Endothelial cell of umbilical vein (primary cell): ENCODE measurements around the gene KCND1. TPM values are rescaled to one million over a fixed set of nuclear protein-coding genes. Genes with fewer than 3 reads are reported as not detected.
A peak's percentile ranks its signal among the peaks of the same experiment; 100 is the strongest.

ENCODE experiments used
- BruUV-seq: library from RNA; stranded (reverse); fragments of 400-500 nt; replicated peaks from 2 replicates; lab custom pipeline; 2021; lab: Mats Ljungman, UMichigan
- CTCF ChIA-PET: fragments of 300-600, 350-600 bp; sonication (Branson Sonifier 250); formaldehyde crosslinking; loops from one replicate; lab custom pipeline; 2021; ENCODE audit warnings: antibody characterized with exemption, inconsistent platforms; lab: Charles Lee
- POLR2A ChIA-PET: fragments of 300-600, 350-600 bp; sonication (Branson Sonifier 250); formaldehyde crosslinking; loops from one replicate; lab custom pipeline; 2021; ENCODE audit warnings: antibody characterized with exemption, inconsistent platforms; lab: Charles Lee
- DNase-seq: peaks from one replicate; pipeline ENCODE4 v3.0.0-alpha.2; 2011; ENCODE audit warnings: low read depth, low spot score
- FAIRE-seq: peaks from 2 replicates; lab custom pipeline; 2011; peaks lifted over from hg19 to GRCh38; lab: Jason Lieb, UNC
- H2AFZ ChIP-seq: 2 replicates; pipeline ENCODE4 v1.6.0; 2012; ENCODE audit warnings: low read depth, low read length, control low read depth, inconsistent platforms
- H3K27ac ChIP-seq: 2 replicates; pipeline ENCODE4 v1.5.1; 2011; ENCODE audit warnings: low read depth, mild to moderate bottlenecking, control low read depth, low read length, moderate library complexity; ENCODE audit not compliant: insufficient read depth
- H3K27me3 ChIP-seq, 2 experiments: 2 replicates each; pipeline versions ENCODE4 v1.6.0 to v1.6.1; 2011; ENCODE audit warnings: low read length in 2 of 2, mixed read lengths in 1 of 2; ENCODE audit not compliant: control insufficient read depth in 2 of 2, insufficient read depth in 2 of 2
- H3K36me3 ChIP-seq, 2 experiments: 2 replicates in 1 of 2; 3 replicates in 1 of 2; pipeline ENCODE4 v1.5.1; 2011; ENCODE audit warnings: low read length in 2 of 2, mild to moderate bottlenecking in 1 of 2, moderate library complexity in 1 of 2; ENCODE audit not compliant: control insufficient read depth in 2 of 2, insufficient read depth in 2 of 2; ENCODE audit errors: extremely low read depth in 1 of 2
- H3K4me1 ChIP-seq: 3 replicates; pipeline ENCODE4 v1.5.1; 2011; ENCODE audit warnings: mild to moderate bottlenecking, low read length; ENCODE audit not compliant: control insufficient read depth, insufficient read depth; ENCODE audit errors: extremely low read depth
- H3K4me2 ChIP-seq: 2 replicates; pipeline ENCODE4 v1.6.1; 2011; ENCODE audit warnings: low read length, control low read depth, mixed read lengths; ENCODE audit not compliant: insufficient read depth
- H3K4me3 ChIP-seq, 3 experiments: fragments of 200-600 bp in 1 of 3; sonication (generic), shearing (Covaris generic) in 1 of 3; replicated peaks in 1 of 3; 2 replicates each; pipeline ENCODE4 v1.5.1; 2011 to 2016; ENCODE audit warnings: control low read depth in 3 of 3, low read length in 3 of 3, mild to moderate bottlenecking in 2 of 3, inconsistent platforms in 1 of 3, low read depth in 1 of 3, moderate library complexity in 1 of 3; ENCODE audit not compliant: insufficient read depth in 1 of 3
- H3K79me2 ChIP-seq: 2 replicates; pipeline ENCODE4 v1.6.0; 2012; ENCODE audit warnings: low read length, inconsistent platforms; ENCODE audit not compliant: control insufficient read depth, insufficient read depth
- H3K9ac ChIP-seq: replicated peaks from 2 replicates; pipeline ENCODE3; 2011; ENCODE audit warnings: low read length, control low read depth; ENCODE audit not compliant: insufficient read depth; ENCODE audit errors: extremely low read depth
- H3K9me1 ChIP-seq: replicated peaks from 3 replicates; pipeline ENCODE4 v1.6.0; 2011; ENCODE audit warnings: mild to moderate bottlenecking, low read length; ENCODE audit not compliant: control insufficient read depth, insufficient read depth; ENCODE audit errors: extremely low read depth
- H3K9me3 ChIP-seq: replicated peaks from 2 replicates; pipeline ENCODE4 v1.5.1; 2012; ENCODE audit warnings: low read length, inconsistent platforms; ENCODE audit not compliant: control insufficient read depth, insufficient read depth
- H4K20me1 ChIP-seq: replicated peaks from 2 replicates; pipeline ENCODE3; 2011; ENCODE audit warnings: mild to moderate bottlenecking, low read length; ENCODE audit not compliant: control insufficient read depth, insufficient read depth; ENCODE audit errors: extremely low read depth
- EZH2 ChIP-seq: IDR thresholded peaks from 2 replicates; pipeline ENCODE4 v1.6.1; 2012; ENCODE audit warnings: borderline replicate concordance, low read depth, mild to moderate bottlenecking, moderate library complexity, low read length, inconsistent platforms; ENCODE audit not compliant: severe bottlenecking
- FOS ChIP-seq: IDR thresholded peaks from 2 replicates; pipeline ENCODE4 v1.6.1; 2011; ENCODE audit warnings: mild to moderate bottlenecking, low read length, moderate library complexity, borderline replicate concordance; ENCODE audit not compliant: insufficient read depth
- GATA2 ChIP-seq: IDR thresholded peaks from 2 replicates; pipeline ENCODE4 v1.7.0; 2011; ENCODE audit warnings: low read depth, mild to moderate bottlenecking, moderate library complexity, mixed read lengths, low read length; ENCODE audit not compliant: insufficient read length, insufficient read depth
- JUN ChIP-seq: IDR thresholded peaks from 2 replicates; pipeline ENCODE4 v1.6.1; 2011; ENCODE audit warnings: borderline replicate concordance, low read depth; ENCODE audit not compliant: insufficient read length, insufficient read depth
- MYC ChIP-seq: IDR thresholded peaks from one replicate; pipeline ENCODE4 v1.6.1; 2011; ENCODE audit warnings: mild to moderate bottlenecking, low read depth, low read length
- POLR2A ChIP-seq: IDR thresholded peaks from 2 replicates; pipeline ENCODE4 v1.6.1; 2012; ENCODE audit warnings: low read depth, mild to moderate bottlenecking, control low read depth, low read length
- POLR2AphosphoS5 ChIP-seq: IDR thresholded peaks from 2 replicates; pipeline ENCODE4 v1.6.1; 2012; ENCODE audit warnings: low read depth, mild to moderate bottlenecking, control low read depth, low read length, moderate library complexity; ENCODE audit not compliant: insufficient read depth
- dilution Hi-C: fragments of 300-500 bp; cut with MboI; formaldehyde crosslinking; loops from one replicate; pipeline ENCODE4 v1.15.0; 2019; ENCODE audit warnings: low sequenced_read_pairs; ENCODE audit not compliant: extremely low pct_ligation_motif_present
- intact Hi-C: fragments of 100-400 bp; cut with micrococcal nuclease; formaldehyde crosslinking; loops from one replicate; pipeline ENCODE4 v1.10.0; 2022
- polyA plus RNA-seq, 4 experiments: library from polyadenylated mRNA; depleted of rRNA in 3 of 4; stranded (reverse) in 3 of 4; unstranded in 1 of 4; fragments of >200 nt; gene quantifications; 2 replicates each; pipeline versions ENCODE4 v1.2.1 to v1.2.3, GENCODE V29; 2011 to 2012; ENCODE audit warnings: missing spikeins in 1 of 4
- total RNA-seq: library from RNA; stranded (reverse); gene quantifications from 2 replicates; pipeline ENCODE4 v1.2.3, GENCODE V29; 2021
- TF ChIP-seq, protein P1 (sequence below), 2 donors: IDR thresholded peaks; 1 replicate in 1 of 2; 2 replicates in 1 of 2; pipeline ENCODE4 v1.5.1; 2011; ENCODE audit warnings: low read length in 2 of 2, mild to moderate bottlenecking in 2 of 2, moderate library complexity in 2 of 2, control low read depth in 1 of 2, inconsistent platforms in 1 of 2, low read depth in 1 of 2; ENCODE audit not compliant: insufficient read depth in 1 of 2; ENCODE audit errors: extremely low read depth in 1 of 2
- TF ChIP-seq, protein P2 (sequence below): IDR thresholded peaks from 2 replicates; pipeline ENCODE4 v1.6.1; 2011; ENCODE audit not compliant: insufficient read depth, insufficient read length

The KCND1 gene
- total and polyA plus RNA-seq, 2 donors (not counting 3 experiments of a cell fraction or from before 2014, with no cell fraction given): 0.54 to 1.3 TPM

DNA sequence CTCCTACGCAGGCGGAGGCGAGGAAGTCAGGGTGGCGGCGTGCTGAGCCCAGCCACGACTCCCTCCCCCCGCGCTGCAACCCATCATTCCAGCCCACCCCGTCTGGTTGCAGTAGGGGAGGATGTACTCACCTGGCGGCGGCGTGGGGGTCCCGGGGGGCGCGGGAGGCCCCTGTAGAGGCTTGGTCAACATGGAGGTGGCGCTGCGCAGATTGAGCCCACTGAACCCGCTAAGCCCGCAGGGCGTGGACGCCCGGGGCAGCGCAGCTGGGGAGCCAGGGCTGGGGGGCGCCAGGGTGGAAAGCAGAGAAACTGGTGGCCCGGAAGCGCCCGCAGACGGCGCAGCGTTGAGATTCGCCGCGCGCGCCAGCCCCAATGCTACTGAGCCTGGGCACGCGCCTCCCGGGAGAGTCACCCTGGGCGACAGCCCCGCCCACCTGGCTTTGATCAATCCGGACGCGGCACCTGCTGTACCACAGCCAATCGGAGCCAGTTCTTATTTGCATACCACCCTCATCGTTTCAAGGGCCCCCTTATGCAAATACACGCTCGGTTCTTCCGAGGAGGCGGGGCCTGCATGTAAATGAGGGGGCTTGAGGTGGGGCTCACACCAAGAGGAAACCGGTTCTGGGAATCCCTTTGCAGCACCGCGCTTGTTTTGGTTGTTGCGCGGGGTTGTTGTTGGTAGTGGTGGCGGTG, 52.9 kb downstream of the KCND1 start, which contains the start of gene PIM2:
PIM2 (minus strand) TSS at position 382 of the 698 bp plus-strand sequence; CDS start at position 192, 190 bp downstream.
- peak; percentile 89 for DNase-seq
- Histone ChIP-seq H3K27ac (peak within 1 kb of the TSS; percentile 31), H3K4me3 (peak within 1 kb of the TSS; percentile 50 to 63 (median 61)), H3K9me3 (no peaks in the 10 kb centered on the region), H2AFZ (peak within 1 kb of the TSS; percentile 27), H3K9ac (no peak within 1 kb of the TSS), H4K20me1 (no peaks in the 10 kb centered on the region), H3K4me2 (peak within 1 kb of the TSS; percentile 46), H3K4me1 (peaks cover 2% of the 10 kb centered on the region), H3K9me1 (no peaks in the 10 kb centered on the region), H3K36me3 (peaks cover 0 to 4% of the 10 kb centered on the region in 2 experiments), H3K79me2 (peaks cover 2% of the 10 kb centered on the region), H3K27me3 (no peaks in the 10 kb centered on the region)
- intact Hi-C loops: loop anchor here (1.0 kb wide), 1 partner anchor 40 kb away; no protein-coding TSS in a partner anchor
- TF ChIP-seq POLR2AphosphoS5: peak; percentile 83
- peak; percentile 81 for TF ChIP-seq POLR2A
- TF ChIP-seq FOS: no peak
- dilution Hi-C loops: no loop called here
- peak; percentile 97 for FAIRE-seq
- POLR2A ChIA-PET: no interaction called here
- CTCF ChIA-PET: interaction anchor here (1.0 kb wide), 1 partner anchor 27 kb away, joined by 3 read pairs; no protein-coding TSS in a partner anchor
- no TSS peak for BruUV-seq

DNA sequence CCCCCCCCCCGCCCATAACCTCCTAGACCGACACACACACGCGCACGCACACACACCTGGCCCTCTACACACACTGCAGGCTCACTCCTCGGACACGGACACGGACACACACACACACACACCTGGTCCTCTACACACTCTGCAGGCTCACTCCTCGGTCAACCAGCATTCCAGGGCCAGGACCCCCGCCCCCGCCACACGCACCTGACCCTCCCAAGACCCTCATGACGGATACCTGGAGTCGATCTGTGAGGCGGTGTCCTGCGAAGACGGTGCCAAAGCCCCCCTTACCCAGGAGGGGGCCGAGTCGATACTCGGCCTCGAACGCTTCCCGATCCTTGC, 53.4 kb downstream of the KCND1 start:
- FAIRE-seq (no peak), DNase-seq (no peak)
- Histone ChIP-seq H3K9me1 (no peaks in the 10 kb centered on the region), H3K9me3 (no peaks in the 10 kb centered on the region), H2AFZ (no peak overlapping the region), H3K79me2 (peaks cover 2% of the 10 kb centered on the region), H3K9ac (no peak overlapping the region), H4K20me1 (no peaks in the 10 kb centered on the region), H3K27ac (no peak overlapping the region), H3K4me1 (peaks cover 2% of the 10 kb centered on the region), H3K27me3 (no peaks in the 10 kb centered on the region), H3K4me2 (peak overlapping the region; percentile 31), H3K36me3 (no peaks in the 10 kb centered on the region), H3K4me3 (peak overlapping the region; percentile 50 to 63 (median 61))
- BruUV-seq: no TSS peak
- TF ChIP-seq MYC (no peak), GATA2 (no peak), FOS (no peak), POLR2A (no peak), JUN (no peak), POLR2AphosphoS5 (no peak), EZH2 (no peak)
- TF ChIP-seq, protein P1, sequence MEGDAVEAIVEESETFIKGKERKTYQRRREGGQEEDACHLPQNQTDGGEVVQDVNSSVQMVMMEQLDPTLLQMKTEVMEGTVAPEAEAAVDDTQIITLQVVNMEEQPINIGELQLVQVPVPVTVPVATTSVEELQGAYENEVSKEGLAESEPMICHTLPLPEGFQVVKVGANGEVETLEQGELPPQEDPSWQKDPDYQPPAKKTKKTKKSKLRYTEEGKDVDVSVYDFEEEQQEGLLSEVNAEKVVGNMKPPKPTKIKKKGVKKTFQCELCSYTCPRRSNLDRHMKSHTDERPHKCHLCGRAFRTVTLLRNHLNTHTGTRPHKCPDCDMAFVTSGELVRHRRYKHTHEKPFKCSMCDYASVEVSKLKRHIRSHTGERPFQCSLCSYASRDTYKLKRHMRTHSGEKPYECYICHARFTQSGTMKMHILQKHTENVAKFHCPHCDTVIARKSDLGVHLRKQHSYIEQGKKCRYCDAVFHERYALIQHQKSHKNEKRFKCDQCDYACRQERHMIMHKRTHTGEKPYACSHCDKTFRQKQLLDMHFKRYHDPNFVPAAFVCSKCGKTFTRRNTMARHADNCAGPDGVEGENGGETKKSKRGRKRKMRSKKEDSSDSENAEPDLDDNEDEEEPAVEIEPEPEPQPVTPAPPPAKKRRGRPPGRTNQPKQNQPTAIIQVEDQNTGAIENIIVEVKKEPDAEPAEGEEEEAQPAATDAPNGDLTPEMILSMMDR (IDR thresholded peaks at IDR 0.05; ENCODE audit: extremely low read depth in 1 of 2, insufficient read depth in 1 of 2, low read depth in 1 of 2, low read length in 2 of 2): no peak
- TF ChIP-seq, protein P2, sequence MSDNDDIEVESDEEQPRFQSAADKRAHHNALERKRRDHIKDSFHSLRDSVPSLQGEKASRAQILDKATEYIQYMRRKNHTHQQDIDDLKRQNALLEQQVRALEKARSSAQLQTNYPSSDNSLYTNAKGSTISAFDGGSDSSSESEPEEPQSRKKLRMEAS: no peak
- dilution Hi-C loops: no loop called here
- ChIA-PET CTCF (no interaction called here), POLR2A (no interaction called here)
- intact Hi-C loops: no loop called here
